SK-N-SH (cell line): ENCODE measurements around the gene POLR1D. TPM values are rescaled to one million over a fixed set of nuclear protein-coding genes. Genes with fewer than 3 reads are reported as not detected.

Experiments
- CTCF ChIA-PET: fragments of 300-600, 350-600 bp; formaldehyde crosslinking; extraction: SDS; loops from one replicate; lab custom pipeline; 2021; lab: Yijun Ruan, JAX
- POLR2A ChIA-PET: fragments of 350-600 bp; sonication (Branson Sonifier 250); formaldehyde crosslinking; extraction: SDS; loops from one replicate; lab custom pipeline; 2020; ENCODE audit warnings: antibody characterized with exemption, inconsistent platforms; lab: Yijun Ruan, JAX
- DNase-seq: peaks from one replicate; pipeline ENCODE4 v3.0.0; 2012
- H2AFZ ChIP-seq: fragments of 200-600 bp; sonication (generic); 2 replicates; pipeline ENCODE4 v1.8.1; 2016; ENCODE audit warnings: antibody characterized with exemption, mild to moderate bottlenecking, low read depth
- H3F3A ChIP-seq: fragments of 200-600 bp; sonication (generic); replicated peaks from 2 replicates; pipeline ENCODE3; 2016; ENCODE audit warnings: antibody characterized with exemption, mild to moderate bottlenecking; ENCODE audit not compliant: insufficient read depth
- H3K27ac ChIP-seq, 2 experiments: fragments of 200-500 bp in 1 of 2; fragments of 200-600 bp in 1 of 2; sonication (Bioruptor generic) in 1 of 2; sonication (generic), shearing (Covaris generic) in 1 of 2; 2 replicates each; pipeline versions ENCODE4 v1.5.1 to v1.6.1; 2014 to 2016; ENCODE audit warnings: low read depth in 2 of 2, inconsistent platforms in 1 of 2, low read length in 1 of 2, mild to moderate bottlenecking in 1 of 2, mixed read lengths in 1 of 2
- H3K27me3 ChIP-seq: fragments of 200-600 bp; sonication (generic), shearing (Covaris generic); 2 replicates; pipeline ENCODE4 v1.6.1; 2016; ENCODE audit warnings: mixed run types; ENCODE audit not compliant: insufficient read depth
- H3K36me3 ChIP-seq, 2 experiments: fragments of 200-500 bp in 1 of 2; fragments of 200-600 bp in 1 of 2; sonication (Bioruptor generic) in 1 of 2; sonication (generic) in 1 of 2; replicated peaks in 1 of 2; 2 replicates each; pipeline versions ENCODE3 to v1.5.1; 2014 to 2016; ENCODE audit warnings: low read length in 1 of 2, mild to moderate bottlenecking in 1 of 2; ENCODE audit not compliant: insufficient read depth in 2 of 2, control insufficient read depth in 1 of 2
- H3K4me1 ChIP-seq, 2 experiments: fragments of 200-500 bp in 1 of 2; fragments of 200-600 bp in 1 of 2; sonication (Bioruptor generic) in 1 of 2; sonication (generic), shearing (Covaris generic) in 1 of 2; 2 replicates each; pipeline versions ENCODE4 v1.5.1 to v1.6.1; 2014 to 2016; ENCODE audit warnings: low read depth in 1 of 2, low read length in 1 of 2, mixed run types in 1 of 2; ENCODE audit not compliant: insufficient read depth in 2 of 2, control insufficient read depth in 1 of 2
- H3K4me2 ChIP-seq: fragments of 200-600 bp; sonication (generic), shearing (Covaris generic); 2 replicates; pipeline ENCODE4 v1.6.1; 2017; ENCODE audit warnings: mixed run types
- H3K4me3 ChIP-seq, 2 experiments: fragments of 200-500 bp in 1 of 2; fragments of 200-600 bp in 1 of 2; sonication (Bioruptor generic) in 1 of 2; sonication (generic), shearing (Covaris generic) in 1 of 2; 2 replicates each; pipeline versions ENCODE4 v1.5.1 to v1.8.1; 2014 to 2016; ENCODE audit warnings: low read depth in 2 of 2, inconsistent platforms in 1 of 2, low read length in 1 of 2, mild to moderate bottlenecking in 1 of 2, mixed read lengths in 1 of 2, moderate library complexity in 1 of 2
- H3K79me2 ChIP-seq: fragments of 200-600 bp; sonication (generic); 2 replicates; pipeline ENCODE4 v1.8.1; 2017; ENCODE audit warnings: mild to moderate bottlenecking; ENCODE audit not compliant: insufficient read depth
- H3K9ac ChIP-seq: fragments of 200-600 bp; sonication (generic); 2 replicates; pipeline ENCODE4 v1.6.1; 2017; ENCODE audit warnings: mixed run types
- H3K9me2 ChIP-seq: fragments of 200-600 bp; sonication (generic); 2 replicates; pipeline ENCODE4 v1.6.1; 2017; ENCODE audit warnings: mixed run types
- H3K9me3 ChIP-seq: fragments of 200-600 bp; sonication (generic); 2 replicates; pipeline ENCODE4 v1.6.1; 2017; ENCODE audit warnings: mixed run types, mild to moderate bottlenecking, moderate library complexity
- H4K20me1 ChIP-seq: fragments of 200-600 bp; sonication (generic); 2 replicates; pipeline ENCODE4 v1.6.1; 2017; ENCODE audit warnings: mild to moderate bottlenecking, mixed run types; ENCODE audit not compliant: insufficient read depth
- CTCF ChIP-seq: fragments of 200-600 bp; sonication (generic); IDR thresholded peaks from 2 replicates; pipeline ENCODE4 v1.6.1; 2017; ENCODE audit warnings: antibody characterized with exemption, mild to moderate bottlenecking, moderate library complexity
- ELF1 ChIP-seq: IDR thresholded peaks from 2 replicates; pipeline ENCODE4 v1.4.0; 2012
- EP300 ChIP-seq, 2 experiments: IDR thresholded peaks; 2 replicates each; pipeline versions ENCODE4 v1.4.0 to v1.6.1; 2012; ENCODE audit warnings: borderline replicate concordance in 1 of 2, low read depth in 1 of 2, low read length in 1 of 2
- EZH2phosphoT487 ChIP-seq: fragments of 200-600 bp; sonication (generic); IDR thresholded peaks from 2 replicates; pipeline ENCODE4 v1.6.1; 2017; ENCODE audit warnings: low read depth, mixed run types, mild to moderate bottlenecking, antibody characterized with exemption, moderate library complexity, borderline replicate concordance
- FOSL2 ChIP-seq: IDR thresholded peaks from 2 replicates; pipeline ENCODE4 v1.4.0; 2012; ENCODE audit warnings: low read depth, mild to moderate bottlenecking, moderate library complexity, borderline replicate concordance
- GABPA ChIP-seq: IDR thresholded peaks from 2 replicates; pipeline ENCODE4 v1.4.0; 2012; ENCODE audit warnings: low read depth, mild to moderate bottlenecking
- GATA2 ChIP-seq: sonication (generic); formaldehyde crosslinking; IDR thresholded peaks from 2 replicates; pipeline ENCODE4 v1.5.0; 2020; ENCODE audit warnings: mild to moderate bottlenecking, missing genetic modification reagents
- JUND ChIP-seq: IDR thresholded peaks from 2 replicates; pipeline ENCODE4 v1.4.0; 2012
- MAX ChIP-seq: IDR thresholded peaks from 2 replicates; pipeline ENCODE4 v1.4.0; 2012; ENCODE audit warnings: low read depth
- MXI1 ChIP-seq: IDR thresholded peaks from 2 replicates; pipeline ENCODE4 v1.6.1; 2012; ENCODE audit warnings: mild to moderate bottlenecking, low read depth, low read length, improper control_type of control experiment
- NFIC ChIP-seq: IDR thresholded peaks from 2 replicates; pipeline ENCODE4 v1.4.0; 2012; ENCODE audit warnings: borderline replicate concordance
- NRF1 ChIP-seq: IDR thresholded peaks from 2 replicates; pipeline ENCODE4 v1.6.1; 2012; ENCODE audit warnings: low read depth, mild to moderate bottlenecking, low read length
- POLR2AphosphoS5 ChIP-seq: IDR thresholded peaks from 2 replicates; pipeline ENCODE4 v1.6.1; 2012; ENCODE audit warnings: low read depth, low read length
- RAD21 ChIP-seq: IDR thresholded peaks from 2 replicates; pipeline ENCODE4 v1.6.1; 2012; ENCODE audit warnings: mild to moderate bottlenecking, low read length
- REST ChIP-seq: IDR thresholded peaks from 2 replicates; pipeline ENCODE4 v1.6.1; 2012; ENCODE audit warnings: mild to moderate bottlenecking, low read depth, low read length, moderate library complexity
- RFX5 ChIP-seq: IDR thresholded peaks from 2 replicates; pipeline ENCODE4 v1.6.1; 2012; ENCODE audit warnings: mild to moderate bottlenecking, improper control_type of control experiment, low read length
- SIN3A ChIP-seq: IDR thresholded peaks from 2 replicates; pipeline ENCODE4 v1.6.1; 2012; ENCODE audit warnings: low read depth, mild to moderate bottlenecking, low read length, moderate library complexity, borderline replicate concordance
- TAF1 ChIP-seq: IDR thresholded peaks from 2 replicates; pipeline ENCODE4 v1.6.1; 2012; ENCODE audit warnings: low read depth, mild to moderate bottlenecking, low read length, moderate library complexity, borderline replicate concordance
- TEAD4 ChIP-seq: IDR thresholded peaks from 2 replicates; pipeline ENCODE4 v1.4.0; 2012; ENCODE audit warnings: mild to moderate bottlenecking, borderline replicate concordance; ENCODE audit not compliant: insufficient read depth
- USF1 ChIP-seq: IDR thresholded peaks from 2 replicates; pipeline ENCODE4 v1.4.0; 2012; ENCODE audit warnings: low read depth, borderline replicate concordance
- USF2 ChIP-seq: fragments of 150-350 bp; IDR thresholded peaks from 2 replicates; pipeline ENCODE4 v1.6.1; 2017; ENCODE audit warnings: antibody characterized with exemption, low read length, low read depth, borderline replicate concordance
- YY1 ChIP-seq: IDR thresholded peaks from 2 replicates; pipeline ENCODE4 v1.4.0; 2012; ENCODE audit warnings: low read depth, mild to moderate bottlenecking
- WGBS: methylation state at CpG from one replicate; pipeline ENCODE4 v1.1.6; 2017; ENCODE audit warnings: low lambda C conversion rate; 5-methylcytosine and 5-hydroxymethylcytosine counted together
- polyA plus RNA-seq, 3 experiments: library from polyadenylated mRNA; depleted of rRNA; stranded (reverse); fragments of >200 nt; gene quantifications; 2 replicates each; pipeline ENCODE4 v1.2.3, GENCODE V29; 2012

The POLR1D gene
- polyA plus RNA-seq (2012; rRNA removed) = 143 and 150 TPM in 2 replicates
- polyA plus RNA-seq (2012; cell fraction: cytosol; rRNA removed) = 165 and 183 TPM in 2 replicates
- polyA plus RNA-seq (2012; cell fraction: nucleus; rRNA removed) = 92.1 and 115 TPM in 2 replicates

GRCh38 chr13:27621366-27622101, at the start of gene POLR1D:
TSS of gene POLR1D (plus strand) at chr13:27621892. CDS start at chr13:27621984, 92 bp downstream.
- peak within 1 kb of the TSS; percentile 86 for H2AFZ ChIP-seq
- H4K20me1 ChIP-seq = peaks cover 29% of the 10 kb centered on the region
- ChIA-PET CTCF (interaction anchor here (0.6 to 5.2 kb wide), 9 partner anchors 8 to 206 kb away, joined by 3 to 19 read pairs (median 4); no protein-coding TSS in a partner anchor), POLR2A (no interaction called here)
- H3K9ac ChIP-seq = peak within 1 kb of the TSS; percentile 88
- H3K27me3 ChIP-seq = no peaks in the 10 kb centered on the region
- H3K27ac ChIP-seq = peak within 1 kb of the TSS; percentile 76 to 90
- H3K4me1 ChIP-seq = peaks cover 7 to 9% of the 10 kb centered on the region in 2 experiments; a peak in 3 of 4 replicates
- H3K9me2 ChIP-seq = no peaks in the 10 kb centered on the region
- H3K4me2 ChIP-seq = peak within 1 kb of the TSS; percentile 95
- DNase-seq = peak; percentile 91
- H3K4me3 ChIP-seq = peak within 1 kb of the TSS; percentile 81 to 85
- WGBS = 0% methylated on average over 26 of the region's 71 CpGs
- peaks cover 73% of the 10 kb centered on the region for H3K79me2 ChIP-seq
- peaks cover 6% of the 10 kb centered on the region for H3F3A ChIP-seq
- H3K9me3 ChIP-seq = no peaks in the 10 kb centered on the region
- H3K36me3 ChIP-seq = peaks cover 24 to 30% of the 10 kb centered on the region in 2 experiments
- TF ChIP-seq YY1 (no peak; the same call in 1 of the 2 replicates), TAF1 (peak; percentile 57), MAX (peak; percentile 85; the same call in 1 of the 2 replicates), EZH2phosphoT487 (no peak), REST (no peak), CTCF (no peak), NRF1 (peak; percentile 30; the same call in 1 of the 2 replicates), NFIC (no peak), USF1 (peak; percentile 73; the same call in 1 of the 2 replicates), SIN3A (0 out of 2 replicates have a peak, but pooled peaks have one; percentile 14), RFX5 (no peak), EP300 (IDR thresholded peaks at IDR 0.05; ENCODE audit: borderline replicate concordance in 1 of 2, low read depth in 1 of 2, low read length in 1 of 2) (no peak), GATA2 (CRISPR knock-in tag) (no peak), ELF1 (peak; percentile 76; the same call in 1 of the 2 replicates), POLR2AphosphoS5 (peak; percentile 80), TEAD4 (no peak), MXI1 (no peak), USF2 (no peak), RAD21 (no peak), FOSL2 (peak; percentile 45; the same call in 1 of the 2 replicates), JUND (peak; percentile 40; the same call in 1 of the 2 replicates), GABPA (peak; percentile 67)
- TF ChIP-seq, all 33 proteins: peak for 10
